Measurements from ENCODE around the gene ALDH1L2.

GRCh38 chr12:105107171-105107493 is 22.9 kb upstream of the ALDH1L2 start:
- TF ChIP-seq POLR2AphosphoS5 (IDR thresholded peaks at IDR 0.05) (no peak), POLR2A (IDR thresholded peaks at IDR 0.05) (no peak)
